Stimulated activated CD4-positive, alpha-beta T cell treated with anti-CD3 and anti-CD28 coated beads, Interleukin-12 subunit alpha, Interleukin-12 subunit beta, amount 100 ng/mL, for 48 hours (primary cell): ENCODE results near the gene MAP3K20.
"Not testable (repeated sequence)": the region's sequence is repeated elsewhere in the genome, so short reads cannot be mapped to it uniquely, and the experiment has no call there.

Source experiments
- DNase-seq, 3 donors: peaks; one replicate each; pipeline ENCODE4 v3.0.0-alpha.2; 2020; ENCODE audit warnings: low read depth in 2 of 3, low spot score in 1 of 3

The MAP3K20 gene

DNA sequence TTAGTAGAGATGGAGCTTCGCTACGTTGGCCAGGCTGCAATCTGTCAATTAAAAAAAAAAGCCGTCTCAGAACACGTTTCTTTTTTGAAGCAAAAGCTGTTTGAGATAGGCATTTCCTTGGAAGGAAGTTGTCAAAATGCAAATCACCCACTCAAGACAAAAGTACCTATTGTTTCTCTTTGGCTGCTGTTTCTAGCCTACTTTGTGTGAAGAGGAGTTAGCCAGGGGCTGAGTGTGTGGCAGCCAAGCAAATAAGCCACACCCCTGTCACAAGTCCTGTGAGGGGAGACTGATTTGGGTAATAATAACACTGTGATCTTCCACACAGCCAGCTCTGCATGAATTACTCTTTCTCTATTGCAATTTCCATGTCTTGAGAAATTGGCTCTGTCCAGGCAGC, 231.6 kb downstream of the MAP3K20 start:
- DNase-seq = no peak

DNA sequence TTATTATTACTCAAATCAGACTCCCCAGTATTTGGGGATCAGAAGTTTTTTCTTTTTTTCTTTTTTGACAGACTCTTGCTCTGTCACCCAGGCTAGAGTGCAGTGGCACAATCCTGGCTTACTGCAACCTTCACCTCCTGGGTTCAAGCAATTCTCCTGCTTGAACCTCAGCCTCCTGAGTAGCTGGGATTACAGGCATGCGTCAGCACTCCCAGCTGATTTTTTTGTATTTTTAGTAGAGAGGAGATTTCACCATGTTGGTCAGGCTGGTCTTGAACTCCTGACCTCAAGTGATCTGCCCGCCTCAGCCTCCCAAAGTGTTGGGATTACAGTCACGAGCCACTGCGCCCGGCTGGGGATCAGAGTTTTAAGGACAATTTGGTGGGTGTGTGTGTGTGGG, 233.7 kb downstream of the MAP3K20 start:
- DNase-seq = not testable (repeated sequence)

- no peak for DNase-seq
These were observed 236.4 kb downstream of the MAP3K20 start for GRCh38 chr2:173311844-173312606.
